H1 (cell line): ENCODE results near the gene FAIM2. TPM values are rescaled to one million over a fixed set of nuclear protein-coding genes. Genes with fewer than 3 reads are reported as not detected.

Source experiments
- CTCF ChIA-PET: fragments of 300-600 bp; sonication (Branson Sonifier 250); formaldehyde crosslinking; loops from one replicate; lab custom pipeline; 2021; ENCODE audit not compliant: partially characterized antibody; lab: Charles Lee
- POLR2A ChIA-PET: fragments of 300-600 bp; sonication (Branson Sonifier 250); formaldehyde crosslinking; loops from one replicate; lab custom pipeline; 2021; ENCODE audit warnings: inconsistent platforms; ENCODE audit not compliant: partially characterized antibody; lab: Charles Lee
- DNase-seq, 2 experiments: peaks; one replicate each; pipeline versions ENCODE4 v3.0.0 to v3.0.0-alpha.2; 2010 to 2022; ENCODE audit warnings: low spot score in 2 of 2, low read depth in 1 of 2, mixed read lengths in 1 of 2
- FAIRE-seq: peaks from 2 replicates; lab custom pipeline; 2011; peaks lifted over from hg19 to GRCh38; lab: Jason Lieb, UNC
- H2AFZ ChIP-seq: 2 replicates; pipeline ENCODE4 v1.8.1; 2012; ENCODE audit warnings: low read length, inconsistent platforms
- H2AK5ac ChIP-seq: 2 replicates; pipeline ENCODE4 v1.6.1; 2013; ENCODE audit warnings: low read depth, low read length
- H2BK120ac ChIP-seq: replicated peaks from 2 replicates; pipeline ENCODE3; 2013; ENCODE audit warnings: low read depth, low read length, inconsistent platforms
- H2BK12ac ChIP-seq: 2 replicates; pipeline ENCODE4 v1.6.1; 2013; ENCODE audit warnings: low read depth, low read length
- H2BK15ac ChIP-seq: 2 replicates; pipeline ENCODE4 v1.6.1; 2013; ENCODE audit warnings: low read length
- H2BK20ac ChIP-seq: 2 replicates; pipeline ENCODE4 v1.6.1; 2013; ENCODE audit warnings: low read length
- H2BK5ac ChIP-seq: 2 replicates; pipeline ENCODE4 v1.6.1; 2013; ENCODE audit warnings: low read depth, low read length
- H3K14ac ChIP-seq: 2 replicates; pipeline ENCODE4 v1.6.1; 2013; ENCODE audit warnings: inconsistent platforms; ENCODE audit not compliant: insufficient read length
- H3K18ac ChIP-seq: 2 replicates; pipeline ENCODE4 v1.6.1; 2013; ENCODE audit warnings: low read length; ENCODE audit errors: extremely low read depth
- H3K23ac ChIP-seq: 2 replicates; pipeline ENCODE4 v1.6.1; 2013; ENCODE audit warnings: inconsistent platforms; ENCODE audit not compliant: insufficient read length
- H3K23me2 ChIP-seq: 2 replicates; pipeline ENCODE4 v1.6.1; 2013; ENCODE audit warnings: low read depth, low read length
- H3K27ac ChIP-seq: 2 replicates; pipeline ENCODE4 v1.6.1; 2011; ENCODE audit warnings: low read depth, low read length, inconsistent platforms
- H3K27me3 ChIP-seq, 4 experiments: replicated peaks in 1 of 4; 1 replicate in 1 of 4; 2 replicates in 3 of 4; pipeline versions ENCODE4 v1.6.1 to v1.8.1; 2011 to 2013; ENCODE audit warnings: low read length in 3 of 4, mild to moderate bottlenecking in 3 of 4, inconsistent platforms in 2 of 4, mixed read lengths in 2 of 4, moderate library complexity in 1 of 4; ENCODE audit not compliant: control insufficient read depth in 3 of 4, insufficient read depth in 3 of 4; ENCODE audit errors: extremely low read depth in 1 of 4
- H3K36me3 ChIP-seq, 4 experiments: 2 replicates each; pipeline versions ENCODE4 v1.6.1 to v1.8.1; 2011 to 2013; ENCODE audit warnings: mild to moderate bottlenecking in 4 of 4, low read length in 3 of 4, moderate library complexity in 2 of 4, control low read depth in 1 of 4, inconsistent platforms in 1 of 4; ENCODE audit not compliant: insufficient read depth in 4 of 4, control insufficient read depth in 2 of 4
- H3K4ac ChIP-seq: replicated peaks from 2 replicates; pipeline ENCODE3; 2013; ENCODE audit warnings: low read length, low read depth, mixed read lengths, inconsistent platforms; ENCODE audit not compliant: insufficient read length
- H3K4me1 ChIP-seq, 4 experiments: replicated peaks in 1 of 4; 1 replicate in 1 of 4; 2 replicates in 3 of 4; pipeline versions ENCODE4 v1.6.1 to v1.8.1; 2011 to 2013; ENCODE audit warnings: low read length in 3 of 4, inconsistent platforms in 2 of 4, mixed read lengths in 1 of 4; ENCODE audit not compliant: insufficient read depth in 4 of 4, control insufficient read depth in 3 of 4
- H3K4me2 ChIP-seq, 2 experiments: 2 replicates each; pipeline versions ENCODE4 v1.6.1 to v1.8.1; 2011 to 2013; ENCODE audit warnings: low read depth in 2 of 2, low read length in 2 of 2, control low read depth in 1 of 2, inconsistent platforms in 1 of 2, mild to moderate bottlenecking in 1 of 2; ENCODE audit not compliant: insufficient read depth in 1 of 2
- H3K4me3 ChIP-seq, 4 experiments: fragments of 200-600, 300-600 bp in 1 of 4; sonication (generic), shearing (Covaris generic), sonication (Bioruptor Twin) in 1 of 4; 2 replicates each; pipeline versions ENCODE4 v1.5.1 to v1.8.1; 2011 to 2016; ENCODE audit warnings: low read length in 4 of 4, low read depth in 3 of 4, control low read depth in 2 of 4, inconsistent platforms in 2 of 4, mild to moderate bottlenecking in 2 of 4, mixed read lengths in 1 of 4, moderate library complexity in 1 of 4; ENCODE audit not compliant: insufficient read depth in 2 of 4; ENCODE audit errors: extremely low read depth in 1 of 4
- H3K56ac ChIP-seq: replicated peaks from 2 replicates; pipeline ENCODE3; 2013; ENCODE audit warnings: low read depth, mild to moderate bottlenecking, mixed read lengths, low read length, inconsistent platforms; ENCODE audit not compliant: insufficient read length
- H3K79me1 ChIP-seq: 2 replicates; pipeline ENCODE4 v1.6.1; 2013; ENCODE audit warnings: low read depth, low read length, control low read depth
- H3K79me2 ChIP-seq, 2 experiments: 2 replicates each; pipeline versions ENCODE4 v1.6.1 to v1.8.1; 2012 to 2013; ENCODE audit warnings: low read length in 2 of 2, mild to moderate bottlenecking in 2 of 2, inconsistent platforms in 1 of 2; ENCODE audit not compliant: insufficient read depth in 2 of 2, control insufficient read depth in 1 of 2
- H3K9ac ChIP-seq, 4 experiments: replicated peaks in 1 of 4; 1 replicate in 1 of 4; 2 replicates in 3 of 4; pipeline versions ENCODE4 v1.6.1 to v1.8.1; 2011 to 2013; ENCODE audit warnings: low read depth in 3 of 4, low read length in 3 of 4, control low read depth in 2 of 4, mild to moderate bottlenecking in 2 of 4, moderate library complexity in 2 of 4, inconsistent platforms in 1 of 4; ENCODE audit errors: extremely low read depth in 1 of 4
- H3K9me3 ChIP-seq, 2 experiments: 2 replicates each; pipeline versions ENCODE4 v1.6.1 to v1.8.1; 2012 to 2013; ENCODE audit warnings: mild to moderate bottlenecking in 2 of 2, moderate library complexity in 2 of 2, control low read depth in 1 of 2, inconsistent platforms in 1 of 2, low read depth in 1 of 2, low read length in 1 of 2, mixed read lengths in 1 of 2; ENCODE audit not compliant: insufficient read depth in 2 of 2
- H4K20me1 ChIP-seq, 2 experiments: replicated peaks in 1 of 2; 2 replicates each; pipeline versions ENCODE3 to v1.8.1; 2011 to 2013; ENCODE audit warnings: inconsistent platforms in 2 of 2, low read length in 2 of 2, mild to moderate bottlenecking in 1 of 2; ENCODE audit not compliant: insufficient read depth in 2 of 2, control insufficient read depth in 1 of 2
- H4K5ac ChIP-seq: 2 replicates; pipeline ENCODE4 v1.6.1; 2013; ENCODE audit warnings: low read length, low read depth, mixed read lengths, inconsistent platforms; ENCODE audit not compliant: insufficient read length
- H4K8ac ChIP-seq: 2 replicates; pipeline ENCODE4 v1.8.0; 2013; ENCODE audit warnings: mild to moderate bottlenecking, moderate library complexity, low read length, inconsistent platforms; ENCODE audit not compliant: insufficient read depth; ENCODE audit errors: extremely low read depth
- H4K91ac ChIP-seq: replicated peaks from 2 replicates; pipeline ENCODE3; 2013; ENCODE audit warnings: low read length, mixed read lengths, inconsistent platforms; ENCODE audit not compliant: insufficient read length
- ASH2L ChIP-seq: fragments of 200-600, 300-600 bp; sonication (generic); IDR thresholded peaks from one replicate; pipeline ENCODE4 v1.7.1; 2017; ENCODE audit warnings: low read length
- EGR1 ChIP-seq: IDR thresholded peaks from 2 replicates; pipeline ENCODE4 v1.6.1; 2011; ENCODE audit warnings: low read depth, low read length, borderline replicate concordance
- GABPA ChIP-seq: IDR thresholded peaks from 2 replicates; pipeline ENCODE4 v1.6.1; 2011; ENCODE audit warnings: mild to moderate bottlenecking, low read length, moderate library complexity, borderline replicate concordance; ENCODE audit not compliant: insufficient read depth
- KDM4A ChIP-seq: IDR thresholded peaks from one replicate; pipeline ENCODE4 v1.7.1; 2012; ENCODE audit warnings: low read depth, mild to moderate bottlenecking, moderate library complexity, low read length, inconsistent platforms; ENCODE audit not compliant: severe bottlenecking
- MAX ChIP-seq: IDR thresholded peaks from 2 replicates; pipeline ENCODE4 v1.6.1; 2012; ENCODE audit warnings: inconsistent platforms
- POLR2A ChIP-seq, 2 experiments: IDR thresholded peaks; 1 replicate in 1 of 2; 2 replicates in 1 of 2; pipeline ENCODE4 v1.6.1; 2011; ENCODE audit warnings: low read depth in 2 of 2, low read length in 2 of 2, mild to moderate bottlenecking in 2 of 2; ENCODE audit errors: control extremely low read depth in 1 of 2
- SAP30 ChIP-seq: fragments of 300-600 bp; sonication (generic); IDR thresholded peaks from 2 replicates; pipeline ENCODE4 v1.7.1; 2012; ENCODE audit warnings: low read length, moderate library complexity, mild to moderate bottlenecking, inconsistent platforms; ENCODE audit not compliant: insufficient read depth, insufficient replicate concordance
- SIN3A ChIP-seq, 2 experiments: IDR thresholded peaks in 1 of 2; conservative IDR thresholded peaks in 1 of 2; 2 replicates each; pipeline ENCODE4 v1.6.1; 2011 to 2012; ENCODE audit warnings: low read length in 2 of 2, improper control_type of control experiment in 1 of 2, low read depth in 1 of 2, mild to moderate bottlenecking in 1 of 2
- SIRT6 ChIP-seq: IDR thresholded peaks from one replicate; pipeline ENCODE4 v1.7.1; 2012; ENCODE audit warnings: low read length, inconsistent platforms
- TBP ChIP-seq: IDR thresholded peaks from 2 replicates; pipeline ENCODE4 v1.6.1; 2011; ENCODE audit warnings: low read depth, low read length, improper control_type of control experiment
- YY1 ChIP-seq: IDR thresholded peaks from 2 replicates; pipeline ENCODE4 v1.6.1; 2011; ENCODE audit warnings: low read depth, mild to moderate bottlenecking, low read length
- WGBS, 2 experiments: shearing (Covaris generic) in 1 of 2; methylation state at CpG; one replicate each; pipeline versions ENCODE4 v1.1.6 to v1.1.7; 2013 to 2015; ENCODE audit warnings: low lambda C conversion rate in 2 of 2, mixed read lengths in 2 of 2, inconsistent platforms in 1 of 2, low coverage in 1 of 2, missing lambda C conversion rate in 1 of 2; ENCODE audit not compliant: insufficient replicate concordance in 2 of 2, insufficient coverage in 1 of 2, insufficient read length in 1 of 2; ENCODE audit errors: extremely low coverage in 1 of 2, missing lambda C conversion rate in 1 of 2; 5-methylcytosine and 5-hydroxymethylcytosine counted together
- polyA plus RNA-seq, 7 experiments: library from polyadenylated mRNA; depleted of rRNA in 3 of 7; stranded (reverse) in 5 of 7; unstranded in 2 of 7; fragments of >200 nt in 5 of 7; fragments of 200-250 nt in 2 of 7; gene quantifications; 1 replicate in 5 of 7; 2 replicates in 1 of 7; 4 replicates in 1 of 7; pipeline versions ENCODE4 v1.2.1 to v1.2.3, GENCODE V29; 2011 to 2013; ENCODE audit warnings: missing spikeins in 2 of 7, mixed read lengths in 2 of 7
- total RNA-seq: library from RNA; stranded (reverse); fragmentation: NEBNext Ultra II Directional; extraction: Animal tissue kit (Norgen Biotek cat#: 25700); gene quantifications from 2 replicates; pipeline ENCODE4 v1.2.1, GENCODE V29; 2021

FAIM2 gene
- total and polyA plus RNA-seq, 2 of the 8 experiments (the other 6 are each of a cell fraction or from before 2014, with no cell fraction given), result 0.89 to 1.3 TPM

DNA sequence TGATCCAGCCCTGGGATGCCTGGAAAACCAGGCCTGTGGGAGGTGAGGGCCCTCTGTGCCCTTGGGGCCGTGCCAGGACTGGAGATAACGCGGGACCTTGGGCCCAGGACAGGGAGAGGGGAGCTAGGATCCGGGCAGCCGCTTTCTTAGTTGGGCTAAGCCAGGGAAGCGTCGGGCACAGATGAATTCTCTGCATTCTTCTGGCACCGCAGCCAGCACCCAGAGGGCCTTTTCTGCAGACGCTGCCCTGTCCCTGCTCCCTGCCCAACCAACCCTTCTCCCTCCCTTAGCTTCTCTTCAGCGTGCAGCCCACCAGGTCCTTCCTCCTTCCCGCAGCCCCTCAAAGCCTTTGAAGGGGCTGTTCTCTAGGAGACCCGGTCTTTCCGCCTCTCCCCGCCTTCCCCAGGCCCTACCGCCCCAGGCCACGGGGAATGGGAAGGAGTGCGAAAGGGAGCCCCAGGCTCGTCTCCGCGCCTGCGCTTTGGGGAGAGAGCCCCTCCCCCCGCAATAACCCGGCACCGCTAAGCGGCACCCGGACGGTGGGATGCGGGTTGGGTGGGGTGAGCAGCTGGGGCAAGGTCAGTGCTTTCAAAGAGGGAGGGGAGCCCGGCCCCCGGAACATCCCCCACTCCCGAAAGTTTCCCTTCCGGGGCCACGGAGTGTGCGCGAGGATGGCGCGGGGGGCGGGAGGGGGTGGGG lies 76.2 kb downstream of the FAIM2 start:
- FAIRE-seq, result no peak
- H2AFZ ChIP-seq, result no peak overlapping the region
- no peaks in the 10 kb centered on the region for H3K9me3 ChIP-seq
- no peak overlapping the region for H3K23ac ChIP-seq
- no peaks in the 10 kb centered on the region; a peak in 1 of 8 replicates for H3K36me3 ChIP-seq
- ChIA-PET POLR2A (interaction anchor here (0.6 to 5.6 kb wide), 23 partner anchors 9 to 205 kb away, joined by 3 to 59 read pairs (median 5); partner anchors contain the start of genes BCDIN3D, FMNL3 and TMBIM6), CTCF (interaction anchor here (0.9 to 6.0 kb wide), 11 partner anchors 11 to 140 kb away, joined by 3 to 30 read pairs (median 5); no protein-coding TSS in a partner anchor)
- H4K91ac ChIP-seq, result no peak overlapping the region
- no peak overlapping the region for H2BK15ac ChIP-seq
- DNase-seq, result peak in 1 of 2 experiments; percentile 84
- H2BK5ac ChIP-seq, result peak overlapping the region; percentile 84; the same call in 1 of the 2 replicates
- H3K4ac ChIP-seq, result peak overlapping the region; percentile 44
- peak overlapping the region; percentile 8 for H2BK120ac ChIP-seq
- H3K79me1 ChIP-seq, result peaks cover 17% of the 10 kb centered on the region; the same call in 1 of the 2 replicates
- H3K56ac ChIP-seq, result peak overlapping the region; percentile 47
- H3K18ac ChIP-seq, result peak overlapping the region; percentile 62; the same call in 1 of the 2 replicates
- 0 out of 2 replicates have a peak overlapping the region, but pooled peaks have one; percentile 13 for H2BK20ac ChIP-seq
- H3K23me2 ChIP-seq, result peaks cover 13% of the 10 kb centered on the region
- WGBS, 2 experiments, result 3% methylated on average over 18 of the region's 38 CpGs; no CpG with 5 or more reads in 1 of the 2 experiments
- peak overlapping the region; percentile 81 to 96 for H3K4me2 ChIP-seq
- peak overlapping the region; percentile 26; the same call in 1 of the 2 replicates for H3K27ac ChIP-seq
- peak overlapping the region; percentile 90 for H4K5ac ChIP-seq
- H4K8ac ChIP-seq, result peak overlapping the region; percentile 71
- peak overlapping the region; percentile 75 to 90 (median 82) for H3K4me3 ChIP-seq
- no peaks in the 10 kb centered on the region for H3K27me3 ChIP-seq
- peaks cover 8 to 43% of the 10 kb centered on the region in 2 experiments; a peak in 3 of 4 replicates for H3K79me2 ChIP-seq
- peak overlapping the region; percentile 57 to 71 (median 62) for H3K9ac ChIP-seq
- H3K4me1 ChIP-seq, result peaks cover 3 to 27% (median 18%) of the 10 kb centered on the region in 4 experiments
- peak overlapping the region; percentile 32 for H3K14ac ChIP-seq
- peak overlapping the region; percentile 54; the same call in 1 of the 2 replicates for H2AK5ac ChIP-seq
- H2BK12ac ChIP-seq, result peak overlapping the region; percentile 76; the same call in 1 of the 2 replicates
- peaks cover 15 to 21% of the 10 kb centered on the region in 2 experiments for H4K20me1 ChIP-seq
- TF ChIP-seq MAX (no peak), KDM4A (peak; percentile 65), SIN3A (conservative IDR thresholded peaks at IDR 0.05 in 1 of 2, IDR thresholded peaks at IDR 0.05 in 1 of 2; ENCODE audit: low read depth in 1 of 2, low read length in 2 of 2) (peak; percentile 31 to 87; a peak in 2 of 4 replicates), SAP30 (peak; percentile 27), POLR2A (IDR thresholded peaks at IDR 0.05; ENCODE audit: control extremely low read depth in 1 of 2, low read depth in 2 of 2, low read length in 2 of 2) (peak in 1 of 2 experiments; percentile 34; a peak in 1 of 3 replicates), EGR1 (0 out of 2 replicates have a peak, but pooled peaks have one; percentile 11), YY1 (peak; percentile 49; the same call in 1 of the 2 replicates), TBP (peak; percentile 19; the same call in 1 of the 2 replicates), ASH2L (peak; percentile 88), GABPA (no peak), SIRT6 (no peak)
